Keratinocyte (primary cell): ENCODE results near the gene ARHGAP24. TPM values are rescaled to one million over a fixed set of nuclear protein-coding genes. Genes with fewer than 3 reads are reported as not detected.
"Not testable (repeated sequence)": the region's sequence is repeated elsewhere in the genome, so short reads cannot be mapped to it uniquely, and the experiment has no call there.

ENCODE experiments used
- DNase-seq: peaks from one replicate; pipeline ENCODE4 v3.0.0-alpha.2; 2011; ENCODE audit warnings: low read depth, missing footprints, low spot score
- FAIRE-seq: peaks from 2 replicates; lab custom pipeline; 2011; peaks lifted over from hg19 to GRCh38; lab: Jason Lieb, UNC
- H2AFZ ChIP-seq: 2 replicates; pipeline ENCODE4 v1.6.0; 2012; ENCODE audit warnings: low read length, control low read depth, inconsistent platforms; ENCODE audit not compliant: control insufficient read depth
- H3K27ac ChIP-seq: 2 replicates; pipeline ENCODE4 v1.5.1; 2011; ENCODE audit warnings: low read length; ENCODE audit not compliant: control insufficient read depth, insufficient read depth
- H3K27me3 ChIP-seq: 3 replicates; pipeline ENCODE4 v1.6.0; 2011; ENCODE audit warnings: low read length; ENCODE audit not compliant: control insufficient read depth, insufficient read depth; ENCODE audit errors: extremely low read depth
- H3K36me3 ChIP-seq, 2 experiments: 2 replicates in 1 of 2; 3 replicates in 1 of 2; pipeline ENCODE4 v1.5.1; 2011; ENCODE audit warnings: low read length in 2 of 2, mild to moderate bottlenecking in 1 of 2; ENCODE audit not compliant: control insufficient read depth in 2 of 2, insufficient read depth in 2 of 2; ENCODE audit errors: extremely low read depth in 1 of 2
- H3K4me1 ChIP-seq: 3 replicates; pipeline ENCODE4 v1.5.1; 2011; ENCODE audit warnings: low read length; ENCODE audit not compliant: control insufficient read depth, insufficient read depth; ENCODE audit errors: extremely low read depth
- H3K4me2 ChIP-seq: 3 replicates; pipeline ENCODE4 v1.6.0; 2011; ENCODE audit warnings: low read depth, low read length; ENCODE audit not compliant: control insufficient read depth, insufficient read depth; ENCODE audit errors: extremely low read depth
- H3K4me3 ChIP-seq, 3 experiments: fragments of 200-600 bp in 1 of 3; sonication (generic) in 1 of 3; 2 replicates in 2 of 3; 3 replicates in 1 of 3; pipeline ENCODE4 v1.5.1; 2011 to 2016; ENCODE audit warnings: low read length in 3 of 3, mild to moderate bottlenecking in 3 of 3, control low read depth in 2 of 3, inconsistent platforms in 1 of 3, low read depth in 1 of 3, mixed read lengths in 1 of 3, mixed run types in 1 of 3, moderate library complexity in 1 of 3; ENCODE audit not compliant: control insufficient read depth in 2 of 3, insufficient read depth in 2 of 3; ENCODE audit errors: extremely low read depth in 1 of 3
- H3K79me2 ChIP-seq: 2 replicates; pipeline ENCODE4 v1.6.0; 2012; ENCODE audit warnings: low read length; ENCODE audit not compliant: control insufficient read depth, insufficient read depth
- H3K9ac ChIP-seq: 3 replicates; pipeline ENCODE4 v1.6.0; 2011; ENCODE audit warnings: low read length; ENCODE audit not compliant: control insufficient read depth, insufficient read depth; ENCODE audit errors: extremely low read depth
- H3K9me1 ChIP-seq: 3 replicates; pipeline ENCODE4 v1.6.0; 2011; ENCODE audit warnings: low read length; ENCODE audit not compliant: control insufficient read depth, insufficient read depth; ENCODE audit errors: extremely low read depth
- H3K9me3 ChIP-seq: 2 replicates; pipeline ENCODE4 v1.5.1; 2012; ENCODE audit warnings: low read depth, low read length; ENCODE audit not compliant: control insufficient read depth
- H4K20me1 ChIP-seq: 3 replicates; pipeline ENCODE4 v1.6.0; 2011; ENCODE audit warnings: low read length; ENCODE audit not compliant: control insufficient read depth, insufficient read depth; ENCODE audit errors: extremely low read depth
- CTCF ChIP-seq, 3 experiments: IDR thresholded peaks in 1 of 3; conservative IDR thresholded peaks in 1 of 3; optimal IDR thresholded peaks in 1 of 3; 2 replicates in 2 of 3; 3 replicates in 1 of 3; pipeline versions ENCODE3 to v1.5.1; 2011; ENCODE audit warnings: low read length in 3 of 3, mild to moderate bottlenecking in 3 of 3, moderate library complexity in 2 of 3, control low read depth in 1 of 3, inconsistent platforms in 1 of 3; ENCODE audit not compliant: insufficient read depth in 2 of 3; ENCODE audit errors: extremely low read depth in 1 of 3
- EZH2 ChIP-seq: IDR thresholded peaks from one replicate; pipeline ENCODE4 v1.6.1; 2012; ENCODE audit warnings: inconsistent platforms, mild to moderate bottlenecking, low read length, moderate library complexity
- dilution Hi-C: fragments of 300-500 bp; cut with MboI; formaldehyde crosslinking; loops from one replicate; pipeline ENCODE4 v1.7.0; 2020; ENCODE audit warnings: low sequenced_read_pairs; ENCODE audit not compliant: extremely low pct_ligation_motif_present
- polyA plus RNA-seq, 5 experiments: library from polyadenylated mRNA; depleted of rRNA in 3 of 5; stranded (reverse) in 3 of 5; stranded (forward) in 1 of 5; unstranded in 1 of 5; fragments of >200 nt; gene quantifications; 1 replicate in 1 of 5; 2 replicates in 3 of 5; 3 replicates in 1 of 5; pipeline versions ENCODE4 v1.2.1 to v1.2.3, GENCODE V29; 2011 to 2012; ENCODE audit warnings: missing spikeins in 2 of 5, low read depth in 1 of 5, low replicate concordance in 1 of 5

The ARHGAP24 gene
- polyA plus RNA-seq, 1 donor (not counting 4 experiments of a cell fraction or from before 2014, with no cell fraction given): 0.87 TPM

GRCh38 chr4:85659610-85660218 is 184.8 kb downstream of the ARHGAP24 start:
- H3K4me1 ChIP-seq: no peaks in the 10 kb centered on the region

GRCh38 chr4:85666625-85667024 is 191.7 kb downstream of the ARHGAP24 start:
- H3K9ac ChIP-seq, H3K9me3 ChIP-seq, H2AFZ ChIP-seq, H3K79me2 ChIP-seq, H3K9me1 ChIP-seq, dilution Hi-C loops, FAIRE-seq, H3K27me3 ChIP-seq, H3K4me1 ChIP-seq, DNase-seq, H3K27ac ChIP-seq, H4K20me1 ChIP-seq, H3K36me3 ChIP-seq, H3K4me3 ChIP-seq, H3K4me2 ChIP-seq: not testable (repeated sequence)

More at GRCh38 chr4:85659610-85660218, 184.8 kb downstream of the ARHGAP24 start:
- H3K9me3 ChIP-seq: no peaks in the 10 kb centered on the region
- FAIRE-seq (no peak), DNase-seq (no peak)
- dilution Hi-C loops: no loop called here
- H3K27ac ChIP-seq: no peak overlapping the region
- no peaks in the 10 kb centered on the region for H3K27me3 ChIP-seq
- no peaks in the 10 kb centered on the region for H3K9me1 ChIP-seq
- no peak overlapping the region for H3K4me2 ChIP-seq
- no peaks in the 10 kb centered on the region for H3K36me3 ChIP-seq
- H3K4me3 ChIP-seq: no peak overlapping the region
- TF ChIP-seq CTCF (optimal IDR thresholded peaks at IDR 0.05 in 1 of 3, IDR thresholded peaks at IDR 0.05 in 1 of 3, conservative IDR thresholded peaks at IDR 0.05 in 1 of 3; ENCODE audit: extremely low read depth in 1 of 3, insufficient read depth in 2 of 3, low read length in 3 of 3) (no peak), EZH2 (no peak)
- no peak overlapping the region for H3K9ac ChIP-seq
- no peaks in the 10 kb centered on the region for H4K20me1 ChIP-seq
- no peaks in the 10 kb centered on the region for H3K79me2 ChIP-seq
- H2AFZ ChIP-seq: no peak overlapping the region

GRCh38 chr4:85669204-85669603 is 194.3 kb downstream of the ARHGAP24 start:
- Histone ChIP-seq H3K4me3 (no peak overlapping the region), H3K9me3 (no peaks in the 10 kb centered on the region), H3K4me1 (no peaks in the 10 kb centered on the region), H3K27me3 (no peaks in the 10 kb centered on the region), H3K27ac (no peak overlapping the region), H3K36me3 (no peaks in the 10 kb centered on the region), H4K20me1 (no peaks in the 10 kb centered on the region), H2AFZ (no peak overlapping the region), H3K9me1 (no peaks in the 10 kb centered on the region), H3K4me2 (no peak overlapping the region), H3K79me2 (no peaks in the 10 kb centered on the region), H3K9ac (no peak overlapping the region)
- dilution Hi-C loops: no loop called here
- FAIRE-seq (no peak), DNase-seq (no peak)
- TF ChIP-seq EZH2 (no peak), CTCF (optimal IDR thresholded peaks at IDR 0.05 in 1 of 3, IDR thresholded peaks at IDR 0.05 in 1 of 3, conservative IDR thresholded peaks at IDR 0.05 in 1 of 3; ENCODE audit: extremely low read depth in 1 of 3, insufficient read depth in 2 of 3, low read length in 3 of 3) (no peak)
